Heart left ventricle (tissue), 16 donors: ENCODE measurements around the gene EZH1. TPM values are rescaled to one million over a fixed set of nuclear protein-coding genes. Genes with fewer than 3 reads are reported as not detected.
A peak's percentile ranks its signal among the peaks of the same experiment; 100 is the strongest.

Experiments
- ATAC-seq, 4 donors: fragments of 200-7000 bp; cut with Tn5 transposase; one replicate each; pipeline ENCODE4 v1.9.1; 2020 to 2022; ENCODE audit warnings: moderate library complexity in 4 of 4, mild to moderate bottlenecking in 3 of 4, moderate number of reproducible peaks in 1 of 4
- DNase-seq, 5 donors: peaks; one replicate each; pipeline ENCODE4 v3.0.0-alpha.2; 2020
- H3K27ac ChIP-seq, 12 donors: fragments of 200-600 bp; sonication (generic) in 4 of 12; one replicate each; pipeline versions ENCODE4 v1.5.0 to v1.8.0; 2016 to 2022; ENCODE audit warnings: mild to moderate bottlenecking in 2 of 12
- H3K27me3 ChIP-seq, 9 donors: fragments of 200-600 bp; sonication (generic) in 2 of 9; one replicate each; pipeline versions ENCODE4 v1.5.1 to v1.8.0; 2016 to 2022; ENCODE audit warnings: mild to moderate bottlenecking in 3 of 9
- H3K36me3 ChIP-seq, 9 donors: fragments of 200-600 bp; sonication (generic) in 2 of 9; one replicate each; pipeline versions ENCODE4 v1.5.0 to v1.8.0; 2018 to 2022; ENCODE audit warnings: mild to moderate bottlenecking in 2 of 9
- H3K4me1 ChIP-seq, 12 donors: fragments of 200-600 bp; sonication (generic) in 4 of 12; one replicate each; pipeline versions ENCODE4 v1.5.0 to v1.8.0; 2016 to 2022; ENCODE audit warnings: mild to moderate bottlenecking in 3 of 12
- H3K4me3 ChIP-seq, 12 donors: fragments of 200-600 bp; sonication (generic) in 4 of 12; one replicate each; pipeline versions ENCODE4 v1.5.0 to v1.8.0; 2017 to 2022; ENCODE audit warnings: mild to moderate bottlenecking in 9 of 12, moderate library complexity in 4 of 12
- H3K9me3 ChIP-seq, 12 donors: fragments of 200-600 bp; sonication (generic) in 4 of 12; one replicate each; pipeline versions ENCODE4 v1.5.0 to v1.8.0; 2016 to 2022; ENCODE audit warnings: mild to moderate bottlenecking in 1 of 12
- POLR2A ChIP-seq, 2 donors: fragments of 450-650 bp; IDR thresholded peaks; one replicate each; pipeline ENCODE4 v1.6.1; 2017; ENCODE audit warnings: antibody characterized with exemption in 2 of 2, mild to moderate bottlenecking in 2 of 2, moderate library complexity in 2 of 2
- WGBS, 4 donors: extraction: QIAGEN DNeasy Blood & Tissue Kit in 2 of 4; methylation state at CpG; one replicate each; pipeline versions ENCODE4 v1.1.5 to v1.1.7; 2013 to 2018; 5-methylcytosine and 5-hydroxymethylcytosine counted together
- intact Hi-C, 10 donors: fragments of 100-400 bp; cut with DNase I; formaldehyde crosslinking; loops; one replicate each; pipeline versions ENCODE4 v1.11.1 to v1.14.2; 2022
- polyA plus RNA-seq, 2 donors: library from polyadenylated mRNA; stranded (reverse); fragments of 200-250 nt; gene quantifications; one replicate each; pipeline ENCODE4 v1.2.3, GENCODE V29; 2013
- total RNA-seq, 9 donors: library from RNA; depleted of rRNA in 2 of 9; stranded (reverse); fragments of >200 nt in 2 of 9; fragmentation: NEBNext Ultra II Directional in 3 of 9; extraction: Animal tissue kit (Norgen Biotek cat#: 25700) in 3 of 9; gene quantifications; one replicate each; pipeline versions ENCODE4 v1.1.0 to v1.2.4, GENCODE V29; 2016 to 2023
- TF ChIP-seq, protein P1 (sequence below), 12 donors: fragments of 200-600 bp; sonication (generic) in 4 of 12; IDR thresholded peaks; one replicate each; pipeline versions ENCODE4 v1.5.0 to v1.8.0; 2018 to 2022; ENCODE audit warnings: antibody characterized with exemption in 12 of 12, mild to moderate bottlenecking in 5 of 12
- donor health status: ischemic (EF 13 %, LVEDD 7.1; RV severe dilation, severe dysfunction).
- donor health status: healthy with polysubstance abuse.
- donor health status: DM: no; HTN: yes; CAD: no.
- donor health status: DM: no; HTN: no; CAD: no.
- donor health status: ischemic (EF 25% LVEDD 6.9; RV normal size, moderate dysfunction).
- donor health status: ischemic (EF 25% LVEDD 5.7; RV mildly dilated, moderate dysfunction).
- donor health status: healthy.
- donor health status: DM: yes; HTN: yes; CAD: no.
- donor health status: ischemic (EF 35%, LVEDD 5.7; RV mildly dilated, moderate dysfunction).
- donor health status: nonischemic (EF 11% LVEDD 7.7; RV severe dilation, severe dysfunction).
- donor health status: DM: yes; HTN: yes; CAD: no.
- donor health status: PGD.
- donor health status: ischemic (EF 29% LVEDD 5.4; RV normal size, mild dysfunction).
- donor health status: nonischemic (EF 23%, LVEDD 6.1; RV moderate dilation, normal function).

The EZH1 gene
- total and polyA plus RNA-seq, 11 donors: 18.8 to 50.2 (median 40.7) TPM

DNA sequence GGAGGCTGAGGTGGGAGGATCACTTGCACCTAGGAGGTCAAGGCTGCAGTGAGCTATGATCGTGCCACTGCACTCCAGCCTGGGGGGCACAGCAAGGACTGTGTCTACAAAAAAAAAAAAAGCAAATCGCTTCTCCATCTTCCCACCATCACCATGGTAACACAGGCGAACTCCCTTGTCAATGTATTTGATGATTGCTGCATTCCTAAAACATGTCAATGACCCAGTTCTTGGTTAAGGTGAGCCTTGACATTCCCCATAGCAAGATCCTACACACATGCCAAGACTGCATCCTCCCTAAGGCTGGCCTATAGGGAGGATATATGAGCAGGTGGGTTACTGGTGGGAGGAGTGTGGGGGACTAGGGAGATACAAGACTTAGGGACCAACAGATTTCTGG lies 50.3 kb downstream of the EZH1 start:
- Histone ChIP-seq H3K4me3 (no peak overlapping the region), H3K36me3 (peaks cover 0 to 89% (median 52%) of the 10 kb centered on the region in 9 donors), H3K9me3 (no peaks in the 10 kb centered on the region), H3K27me3 (no peaks in the 10 kb centered on the region), H3K4me1 (peaks cover 0 to 11% (median 4%) of the 10 kb centered on the region in 12 donors), H3K27ac (no peak overlapping the region)
- DNase-seq: no peak
- no peak for ATAC-seq
- no peak for TF ChIP-seq POLR2A (IDR thresholded peaks at IDR 0.05)
- TF ChIP-seq, protein P1, sequence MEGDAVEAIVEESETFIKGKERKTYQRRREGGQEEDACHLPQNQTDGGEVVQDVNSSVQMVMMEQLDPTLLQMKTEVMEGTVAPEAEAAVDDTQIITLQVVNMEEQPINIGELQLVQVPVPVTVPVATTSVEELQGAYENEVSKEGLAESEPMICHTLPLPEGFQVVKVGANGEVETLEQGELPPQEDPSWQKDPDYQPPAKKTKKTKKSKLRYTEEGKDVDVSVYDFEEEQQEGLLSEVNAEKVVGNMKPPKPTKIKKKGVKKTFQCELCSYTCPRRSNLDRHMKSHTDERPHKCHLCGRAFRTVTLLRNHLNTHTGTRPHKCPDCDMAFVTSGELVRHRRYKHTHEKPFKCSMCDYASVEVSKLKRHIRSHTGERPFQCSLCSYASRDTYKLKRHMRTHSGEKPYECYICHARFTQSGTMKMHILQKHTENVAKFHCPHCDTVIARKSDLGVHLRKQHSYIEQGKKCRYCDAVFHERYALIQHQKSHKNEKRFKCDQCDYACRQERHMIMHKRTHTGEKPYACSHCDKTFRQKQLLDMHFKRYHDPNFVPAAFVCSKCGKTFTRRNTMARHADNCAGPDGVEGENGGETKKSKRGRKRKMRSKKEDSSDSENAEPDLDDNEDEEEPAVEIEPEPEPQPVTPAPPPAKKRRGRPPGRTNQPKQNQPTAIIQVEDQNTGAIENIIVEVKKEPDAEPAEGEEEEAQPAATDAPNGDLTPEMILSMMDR (IDR thresholded peaks at IDR 0.05): no peak
- intact Hi-C loops: loop anchor here in 1 of 10 donors (10.0 kb wide), 1 partner anchor 1270 kb away; no protein-coding TSS in a partner anchor
- WGBS, 4 donors: 87 to 95% (median 94%) methylated on average over 3 of the region's 3 CpGs

GRCh38 chr17:42692489-42692888 lies 52.4 kb downstream of the EZH1 start:
- Histone ChIP-seq H3K36me3 (peaks cover 0 to 94% (median 50%) of the 10 kb centered on the region in 9 donors), H3K4me1 (no peaks in the 10 kb centered on the region), H3K9me3 (no peaks in the 10 kb centered on the region), H3K4me3 (no peak overlapping the region), H3K27me3 (no peaks in the 10 kb centered on the region), H3K27ac (no peak overlapping the region)
- WGBS, 4 donors: 83 to 91% (median 86%) methylated on average over 11 of the region's 11 CpGs
- no peak for TF ChIP-seq POLR2A (IDR thresholded peaks at IDR 0.05)
- TF ChIP-seq, protein P1 (IDR thresholded peaks at IDR 0.05): no peak
- ATAC-seq: no peak
- peak in 1 of 5 donors; percentile 22 for DNase-seq
- intact Hi-C loops: loop anchor here in 1 of 10 donors (10.0 kb wide), 1 partner anchor 1272 kb away; no protein-coding TSS in a partner anchor

GRCh38 chr17:42691021-42691545 lies 53.8 kb downstream of the EZH1 start:
- WGBS, 4 donors: 83 to 92% (median 87%) methylated on average over 12 of the region's 12 CpGs
- intact Hi-C loops: loop anchor here in 1 of 10 donors (10.0 kb wide), 1 partner anchor 1274 kb away; no protein-coding TSS in a partner anchor
- peak in 1 of 5 donors; percentile 54 for DNase-seq
- ATAC-seq: no peak
- H3K27me3 ChIP-seq: no peaks in the 10 kb centered on the region
- no peak overlapping the region for H3K4me3 ChIP-seq
- H3K9me3 ChIP-seq: no peaks in the 10 kb centered on the region
- H3K36me3 ChIP-seq: peaks cover 0 to 90% (median 40%) of the 10 kb centered on the region in 9 donors
- no peak overlapping the region for H3K27ac ChIP-seq
- TF ChIP-seq, protein P1 (IDR thresholded peaks at IDR 0.05): no peak
- TF ChIP-seq POLR2A (IDR thresholded peaks at IDR 0.05): no peak
- H3K4me1 ChIP-seq: no peaks in the 10 kb centered on the region

GRCh38 chr17:42690596-42690995 lies 54.2 kb downstream of the EZH1 start:
- ATAC-seq (peak in 3 of 4 donors; percentile 15 to 49 (median 39)), DNase-seq (peak in 1 of 5 donors; percentile 48)
- Histone ChIP-seq H3K4me3 (no peak overlapping the region), H3K27ac (no peak overlapping the region), H3K36me3 (peaks cover 0 to 90% (median 35%) of the 10 kb centered on the region in 9 donors), H3K27me3 (no peaks in the 10 kb centered on the region), H3K9me3 (no peaks in the 10 kb centered on the region), H3K4me1 (no peaks in the 10 kb centered on the region)
- 65 to 81% (median 74%) methylated on average over 10 of the region's 10 CpGs for WGBS, 4 donors
- TF ChIP-seq, protein P1 (IDR thresholded peaks at IDR 0.05): no peak
- no peak for TF ChIP-seq POLR2A (IDR thresholded peaks at IDR 0.05)
- intact Hi-C loops: loop anchor here in 1 of 10 donors (10.0 kb wide), 1 partner anchor 1274 kb away; no protein-coding TSS in a partner anchor
